GM21528 (cell line): Measurements from ENCODE around the gene ATP12A.

Experiments used
- ATAC-seq: cut with Tn5 transposase; IDR thresholded peaks from one replicate; pipeline ENCODE4 v1.9.1; 2021; ENCODE audit warnings: mild to moderate bottlenecking, moderate library complexity; ENCODE audit not compliant: unreplicated experiment, low FRiP score

The ATP12A gene

GRCh38 chr13:24684600-24684998 is 4.4 kb downstream of the ATP12A start:
- ATAC-seq, result no peak

- no peak for ATAC-seq
These were observed 5.1 kb downstream of the ATP12A start for GRCh38 chr13:24685314-24685713.

- no peak for ATAC-seq
These were observed 7.4 kb downstream of the ATP12A start for GRCh38 chr13:24687611-24688010.

GRCh38 chr13:24688111-24688510 is 7.9 kb downstream of the ATP12A start:
- ATAC-seq, result no peak

GRCh38 chr13:24688950-24689349 is 8.7 kb downstream of the ATP12A start:
- ATAC-seq, result no peak

DNA sequence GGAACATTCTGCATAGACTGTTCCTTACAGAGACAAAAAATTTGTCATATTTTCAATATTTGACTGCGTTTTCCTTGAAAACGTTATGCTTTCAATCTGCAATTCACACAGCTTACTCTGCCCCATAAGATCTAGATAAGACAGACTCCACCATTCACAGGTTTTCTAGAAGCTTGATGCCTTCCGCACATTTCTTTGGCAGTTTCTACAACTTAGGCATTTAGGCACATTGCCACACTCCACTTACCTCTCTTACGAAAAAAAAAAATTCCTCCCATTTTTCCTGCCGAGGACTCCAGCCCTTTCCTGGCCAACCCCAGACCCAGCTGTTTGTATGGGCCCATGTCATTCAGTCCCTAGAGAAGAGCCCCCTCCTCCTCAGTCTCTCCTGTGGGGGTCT is 11.2 kb downstream of the ATP12A start:
- no peak for ATAC-seq

DNA sequence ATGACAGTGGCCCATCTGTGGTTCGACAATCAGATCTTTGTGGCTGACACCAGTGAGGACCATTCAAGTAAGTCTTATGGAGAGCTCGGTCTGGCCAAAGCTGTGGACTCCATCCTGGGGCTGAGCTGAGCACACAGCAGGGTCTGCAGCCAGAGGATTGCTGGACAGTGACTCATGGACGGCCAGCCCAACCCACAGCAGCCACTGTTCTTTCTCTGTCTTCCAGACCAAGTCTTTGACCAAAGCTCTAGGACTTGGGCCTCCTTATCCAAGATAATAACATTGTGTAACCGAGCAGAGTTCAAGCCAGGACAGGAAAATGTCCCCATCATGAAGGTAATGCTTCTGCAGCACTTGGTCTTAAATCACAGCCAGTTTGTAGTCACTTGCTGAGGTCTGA is 12.4 kb downstream of the ATP12A start:
- no peak for ATAC-seq

DNA sequence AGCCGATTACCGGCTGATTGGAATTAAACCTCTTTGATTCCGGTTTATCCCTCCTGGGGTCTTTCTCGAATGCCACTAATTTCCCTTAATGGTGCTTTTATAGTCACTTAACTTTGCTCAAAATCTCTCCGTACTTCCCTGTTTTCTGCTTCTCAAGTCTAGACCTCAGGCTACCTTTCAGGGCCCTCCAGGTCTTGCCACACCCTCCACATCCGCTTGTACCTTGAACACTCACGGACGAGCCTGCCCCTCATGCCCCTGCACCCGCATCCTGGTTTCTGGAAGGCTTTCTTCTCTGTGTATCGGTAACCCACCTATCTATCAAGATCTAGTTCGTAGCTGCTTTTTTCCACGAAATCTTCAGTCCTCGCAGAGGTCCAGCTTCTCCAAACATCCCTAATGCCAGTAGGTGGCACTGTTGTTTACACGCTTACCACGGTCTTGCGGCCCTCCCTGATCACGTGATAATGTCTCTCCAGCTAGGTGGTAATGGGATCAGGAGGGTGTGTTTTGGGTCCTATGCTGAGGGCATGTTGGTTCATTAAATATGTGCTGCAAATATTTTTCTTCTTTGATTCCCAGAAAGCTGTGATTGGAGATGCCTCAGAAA is 13.8 kb downstream of the ATP12A start:
- ATAC-seq, result no peak

DNA sequence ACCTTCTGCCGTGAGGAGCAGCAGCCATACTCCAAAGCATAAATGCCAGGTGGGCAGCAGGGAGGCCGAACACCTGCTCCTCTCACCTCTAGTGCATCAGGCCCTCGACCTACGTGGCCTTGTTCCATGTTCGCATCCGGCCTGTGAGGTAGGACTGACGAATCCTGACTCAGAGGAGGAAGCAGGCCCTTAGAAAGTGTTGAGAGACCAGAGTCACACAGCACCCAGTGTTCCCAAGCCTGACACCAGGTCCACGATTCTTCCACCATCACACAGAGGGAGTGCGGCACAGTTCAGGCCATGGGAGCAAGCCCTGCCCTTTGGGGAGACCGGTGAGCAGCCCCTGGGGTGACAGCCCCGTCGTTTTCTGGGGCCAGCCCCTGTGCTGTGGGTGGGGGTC is 14.7 kb downstream of the ATP12A start:
- no peak for ATAC-seq

DNA sequence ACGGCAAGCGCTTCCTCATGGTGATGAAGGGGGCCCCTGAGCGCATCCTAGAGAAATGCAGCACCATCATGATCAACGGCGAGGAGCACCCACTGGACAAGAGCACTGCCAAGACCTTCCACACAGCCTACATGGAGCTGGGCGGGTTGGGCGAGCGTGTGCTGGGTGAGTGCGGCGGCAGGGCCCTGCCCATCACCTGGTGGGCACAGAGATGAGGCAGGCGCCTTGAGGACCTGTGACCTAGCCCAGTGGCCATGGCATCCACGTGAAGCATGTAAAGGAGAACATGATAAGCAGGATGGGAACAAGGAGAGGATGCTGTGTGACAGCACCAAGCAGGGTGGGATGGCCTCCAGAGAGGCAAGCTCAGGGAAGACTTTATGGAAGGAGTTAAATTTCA is 18.5 kb downstream of the ATP12A start:
- no peak for ATAC-seq

- ATAC-seq, result no peak
These were observed 19.3 kb downstream of the ATP12A start for GRCh38 chr13:24699541-24699940.

GRCh38 chr13:24700539-24700938 is 20.3 kb downstream of the ATP12A start:
- no peak for ATAC-seq

GRCh38 chr13:24706886-24707585 is 26.8 kb downstream of the ATP12A start:
- ATAC-seq, result no peak

DNA sequence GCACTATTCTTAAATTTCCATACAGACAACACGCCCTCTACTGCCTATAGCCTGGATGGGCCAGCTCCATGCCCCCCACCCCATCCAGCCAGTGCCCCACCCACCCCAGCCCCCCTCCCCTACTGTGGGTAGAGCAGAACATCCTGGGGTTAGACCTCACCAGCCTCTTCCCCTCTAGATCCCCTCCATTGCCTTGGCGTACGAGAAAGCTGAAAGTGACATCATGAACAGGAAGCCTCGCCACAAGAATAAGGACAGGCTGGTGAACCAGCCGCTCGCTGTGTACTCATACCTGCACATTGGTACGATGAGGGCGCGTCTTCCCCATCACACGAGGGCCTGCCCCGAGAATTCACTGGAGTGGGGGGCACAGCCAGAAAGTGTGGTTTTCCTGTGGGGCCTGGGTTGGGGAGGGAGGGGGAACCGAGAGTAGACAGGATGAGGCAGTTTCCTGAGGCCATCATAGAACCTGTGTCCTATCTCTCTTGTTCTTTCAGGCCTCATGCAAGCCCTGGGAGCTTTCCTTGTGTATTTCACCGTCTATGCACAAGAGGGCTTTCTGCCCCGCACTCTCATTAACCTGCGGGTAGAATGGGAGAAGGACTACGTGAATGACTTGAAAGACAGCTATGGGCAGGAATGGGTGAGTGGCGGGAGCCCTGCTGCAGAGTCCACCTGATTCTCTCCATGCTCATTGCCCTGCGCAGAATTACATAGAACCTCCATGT is 29.1 kb downstream of the ATP12A start:
- no peak for ATAC-seq

DNA sequence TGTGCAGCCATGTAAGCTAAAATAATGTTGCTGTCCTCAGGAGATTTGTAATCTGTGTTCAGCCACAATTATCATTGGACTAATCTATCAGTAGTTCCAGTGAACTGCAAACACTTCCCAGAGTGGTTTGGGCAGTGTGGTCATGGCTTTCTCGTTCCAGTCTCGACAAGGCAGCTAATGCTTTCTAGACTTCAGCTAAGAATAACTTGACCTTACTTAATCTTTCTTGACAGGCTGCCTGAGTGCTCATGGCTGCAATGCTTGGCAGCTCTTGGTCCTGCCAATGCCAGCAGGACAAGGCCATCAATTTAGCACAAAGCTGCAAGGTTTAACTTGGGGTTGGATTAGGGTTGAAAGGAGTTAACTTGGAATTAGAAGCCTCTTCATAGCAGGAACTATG is 32.8 kb downstream of the ATP12A start:
- ATAC-seq, result no peak

DNA sequence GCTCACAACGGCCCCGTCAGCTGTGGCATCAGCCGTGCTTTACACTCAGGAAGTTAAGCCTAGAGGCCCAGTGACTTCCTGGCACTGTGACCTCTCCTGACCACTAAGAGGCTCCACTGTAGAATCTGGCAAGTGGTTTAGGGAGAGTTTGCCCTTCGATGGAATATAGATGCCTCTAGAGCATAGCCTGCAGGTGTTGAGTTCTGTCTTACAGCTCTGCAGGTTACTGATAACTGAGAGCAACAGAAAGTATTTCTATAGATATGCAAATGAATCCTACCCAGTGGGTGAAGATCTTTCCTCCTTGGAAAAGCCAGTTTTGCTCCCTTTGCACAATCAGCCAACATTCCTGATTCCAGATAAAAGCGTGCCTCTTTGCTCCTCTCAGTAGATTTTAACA is 35.8 kb downstream of the ATP12A start:
- no peak for ATAC-seq

GRCh38 chr13:24716446-24716845 is 36.2 kb downstream of the ATP12A start:
- no peak for ATAC-seq

DNA sequence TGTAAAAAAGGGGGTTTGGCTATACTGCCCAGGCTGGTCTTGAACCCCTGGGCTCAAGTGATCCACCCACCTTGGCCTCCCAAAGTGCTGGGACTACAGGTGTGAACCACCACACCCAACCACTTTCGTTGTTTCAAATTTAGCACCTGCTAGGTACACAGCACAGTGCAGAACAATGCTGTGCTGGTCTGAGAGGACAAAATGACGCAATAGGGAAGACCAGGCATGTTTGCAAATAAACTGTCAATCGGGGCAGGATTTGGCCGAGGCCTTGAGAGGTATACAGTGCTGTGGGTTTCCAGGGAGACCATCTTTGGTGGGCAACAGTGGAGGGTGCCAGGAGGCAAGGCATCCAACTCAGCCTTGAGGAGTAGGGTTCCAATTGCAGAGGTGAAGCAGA is 37.0 kb downstream of the ATP12A start:
- no peak for ATAC-seq

- no peak for ATAC-seq
These were observed 38.2 kb downstream of the ATP12A start for GRCh38 chr13:24718192-24718965.

DNA sequence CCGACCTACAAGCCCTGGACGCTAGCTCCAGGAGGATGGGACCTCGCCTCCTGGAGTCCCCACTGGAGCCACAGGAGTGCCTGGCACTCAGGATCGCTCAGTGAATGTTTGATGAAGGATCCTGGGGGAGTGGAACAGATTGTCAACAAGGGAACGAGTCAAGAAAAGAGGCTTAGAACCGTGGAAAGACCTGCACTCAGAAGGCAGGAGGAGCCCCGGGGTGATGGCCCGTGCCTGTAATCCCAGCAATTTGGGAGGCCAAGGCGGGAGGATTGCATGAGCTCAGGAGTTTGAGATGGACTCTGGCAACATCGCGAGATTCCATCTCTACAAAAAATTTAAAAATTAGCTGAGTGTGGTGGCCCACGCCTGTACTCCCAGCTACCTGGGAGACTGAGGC is 38.9 kb downstream of the ATP12A start:
- no peak for ATAC-seq

DNA sequence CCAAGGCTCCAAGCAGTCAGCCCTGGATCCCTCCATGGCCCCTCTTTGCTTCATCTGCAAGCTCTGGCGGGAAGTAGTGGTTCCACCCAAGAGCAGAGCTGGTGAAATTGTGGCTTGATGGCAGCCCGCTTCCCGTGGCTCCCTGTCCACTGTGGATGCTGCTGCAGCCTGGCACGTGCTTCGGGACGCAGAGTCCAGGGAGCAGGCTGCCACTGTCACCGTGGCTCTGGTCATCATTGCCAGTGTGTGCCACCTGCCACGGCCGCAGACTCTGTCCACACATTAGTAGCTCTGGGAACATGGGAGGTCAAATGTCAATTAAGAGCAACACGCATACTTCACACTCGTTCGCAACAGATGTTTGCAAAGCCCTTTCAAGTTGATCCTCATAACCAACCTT is 43.0 kb downstream of the ATP12A start:
- no peak for ATAC-seq
